Left lung (tissue), 10 donors: ENCODE measurements around the gene MMP20. TPM values are rescaled to one million over a fixed set of nuclear protein-coding genes. Genes with fewer than 3 reads are reported as not detected.

Experiments
- ATAC-seq: fragments of 200-7000 bp; cut with Tn5 transposase; one replicate; pipeline ENCODE4 v1.9.1; 2020; ENCODE audit warnings: moderate library complexity
- DNase-seq, 4 donors: peaks; one replicate each; pipeline ENCODE4 v3.0.0-alpha.2; 2013 to 2020
- H3K27ac ChIP-seq, 2 donors: fragments of 200-600 bp; sonication (generic) in 1 of 2; one replicate each; pipeline versions ENCODE4 v1.5.0 to v1.8.0; 2020 to 2021
- H3K27me3 ChIP-seq, 2 donors: fragments of 200-600 bp; sonication (generic) in 1 of 2; one replicate each; pipeline versions ENCODE4 v1.5.0 to v1.8.0; 2020 to 2021
- H3K36me3 ChIP-seq, 2 donors: fragments of 200-600 bp; sonication (generic) in 1 of 2; one replicate each; pipeline versions ENCODE4 v1.5.0 to v1.8.0; 2020 to 2021
- H3K4me1 ChIP-seq, 2 donors: fragments of 200-600 bp; one replicate each; pipeline ENCODE4 v1.8.0; 2021
- H3K4me3 ChIP-seq, 2 donors: fragments of 200-600 bp; sonication (generic) in 1 of 2; one replicate each; pipeline versions ENCODE4 v1.5.0 to v1.8.0; 2020 to 2021; ENCODE audit warnings: mild to moderate bottlenecking in 1 of 2
- H3K9me3 ChIP-seq, 2 donors: fragments of 200-600 bp; sonication (generic) in 1 of 2; one replicate each; pipeline versions ENCODE4 v1.5.0 to v1.8.0; 2020 to 2021
- CTCF ChIP-seq, 2 donors: fragments of 200-600 bp; sonication (generic) in 1 of 2; IDR thresholded peaks; one replicate each; pipeline versions ENCODE4 v1.5.0 to v1.8.0; 2021; ENCODE audit warnings: antibody characterized with exemption in 2 of 2
- intact Hi-C, 2 donors: fragments of 100-400 bp; cut with DNase I; formaldehyde crosslinking; loops; one replicate each; pipeline versions ENCODE4 v1.11.2 to v1.14.2; 2022
- polyA plus RNA-seq, 6 donors: library from polyadenylated mRNA; unstranded; fragments of 120-200 nt; gene quantifications; one replicate each; pipeline ENCODE4 v1.2.1, GENCODE V29; 2013; ENCODE audit not compliant: insufficient read length in 6 of 6
- total RNA-seq, 2 donors: library from RNA; stranded (reverse); fragmentation: NEBNext Ultra II Directional; extraction: Animal tissue kit (Norgen Biotek cat#: 25700); gene quantifications; one replicate each; pipeline ENCODE4 v1.2.1, GENCODE V29; 2021
- donor health status: DM: no; HTN: yes; CAD: no.
- donor health status: DM: no; HTN: no; CAD: no.

The MMP20 gene
- total and polyA plus RNA-seq, 8 donors: not detected

- Histone ChIP-seq H3K4me1 (peaks cover 0 to 16% of the 10 kb centered on the region in 2 donors), H3K9me3 (no peaks in the 10 kb centered on the region), H3K4me3 (no peak overlapping the region), H3K36me3 (no peaks in the 10 kb centered on the region), H3K27me3 (no peaks in the 10 kb centered on the region), H3K27ac (no peak overlapping the region)
- intact Hi-C loops: no loop called here
- ATAC-seq (no peak), DNase-seq (no peak)
- no peak for TF ChIP-seq CTCF (IDR thresholded peaks at IDR 0.05)
Measured at GRCh38 chr11:102581066-102581465, 44.1 kb downstream of the MMP20 start.

GRCh38 chr11:102580185-102580951, 44.8 kb downstream of the MMP20 start:
- Histone ChIP-seq H3K36me3 (no peaks in the 10 kb centered on the region), H3K4me3 (no peak overlapping the region), H3K4me1 (peaks cover 0 to 16% of the 10 kb centered on the region in 2 donors), H3K9me3 (no peaks in the 10 kb centered on the region), H3K27ac (no peak overlapping the region), H3K27me3 (no peaks in the 10 kb centered on the region)
- no peak for DNase-seq
- ATAC-seq: no peak
- intact Hi-C loops: no loop called here
- TF ChIP-seq CTCF (IDR thresholded peaks at IDR 0.05): no peak

- Histone ChIP-seq H3K27ac (peak overlapping the region in 1 of 2 donors; percentile 50), H3K27me3 (no peaks in the 10 kb centered on the region), H3K4me3 (no peak overlapping the region), H3K36me3 (no peaks in the 10 kb centered on the region), H3K9me3 (no peaks in the 10 kb centered on the region), H3K4me1 (peaks cover 0 to 16% of the 10 kb centered on the region in 2 donors)
- ATAC-seq: no peak
- intact Hi-C loops: no loop called here
- DNase-seq: no peak
- TF ChIP-seq CTCF (IDR thresholded peaks at IDR 0.05): no peak
Measured at GRCh38 chr11:102577723-102578122, 47.4 kb downstream of the MMP20 start.

GRCh38 chr11:102577182-102577581, 48.0 kb downstream of the MMP20 start:
- H3K4me3 ChIP-seq: no peak overlapping the region
- H3K36me3 ChIP-seq: no peaks in the 10 kb centered on the region
- ATAC-seq (peak; percentile 52), DNase-seq (no peak)
- intact Hi-C loops: no loop called here
- peaks cover 0 to 16% of the 10 kb centered on the region in 2 donors for H3K4me1 ChIP-seq
- no peaks in the 10 kb centered on the region for H3K9me3 ChIP-seq
- no peaks in the 10 kb centered on the region for H3K27me3 ChIP-seq
- TF ChIP-seq CTCF (IDR thresholded peaks at IDR 0.05): no peak
- H3K27ac ChIP-seq: peak overlapping the region in 1 of 2 donors; percentile 50

GRCh38 chr11:102576350-102576749, 48.8 kb downstream of the MMP20 start:
- no peaks in the 10 kb centered on the region for H3K36me3 ChIP-seq
- no peaks in the 10 kb centered on the region for H3K27me3 ChIP-seq
- TF ChIP-seq CTCF (IDR thresholded peaks at IDR 0.05): no peak
- DNase-seq (no peak), ATAC-seq (no peak)
- peaks cover 0 to 16% of the 10 kb centered on the region in 2 donors for H3K4me1 ChIP-seq
- no peak overlapping the region for H3K4me3 ChIP-seq
- intact Hi-C loops: no loop called here
- H3K9me3 ChIP-seq: no peaks in the 10 kb centered on the region
- no peak overlapping the region for H3K27ac ChIP-seq
